D721Med (cell line): ENCODE results near the gene UBE2J1.
"Not testable (repeated sequence)": the region's sequence is repeated elsewhere in the genome, so short reads cannot be mapped to it uniquely, and the experiment has no call there.

Experiments
- DNase-seq: peaks from one replicate; pipeline ENCODE4 v3.0.0; 2011; ENCODE audit warnings: low spot score; ENCODE audit not compliant: insufficient read length
- FAIRE-seq: peaks from 2 replicates; lab custom pipeline; 2011; peaks lifted over from hg19 to GRCh38; lab: Jason Lieb, UNC
- TF ChIP-seq, protein P1 (sequence below): IDR thresholded peaks from 2 replicates; pipeline ENCODE4 v1.5.1; 2012; ENCODE audit warnings: mild to moderate bottlenecking, control low read depth; ENCODE audit not compliant: insufficient read depth; ENCODE audit errors: missing control alignments

The UBE2J1 gene, protein sequence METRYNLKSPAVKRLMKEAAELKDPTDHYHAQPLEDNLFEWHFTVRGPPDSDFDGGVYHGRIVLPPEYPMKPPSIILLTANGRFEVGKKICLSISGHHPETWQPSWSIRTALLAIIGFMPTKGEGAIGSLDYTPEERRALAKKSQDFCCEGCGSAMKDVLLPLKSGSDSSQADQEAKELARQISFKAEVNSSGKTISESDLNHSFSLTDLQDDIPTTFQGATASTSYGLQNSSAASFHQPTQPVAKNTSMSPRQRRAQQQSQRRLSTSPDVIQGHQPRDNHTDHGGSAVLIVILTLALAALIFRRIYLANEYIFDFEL

DNA sequence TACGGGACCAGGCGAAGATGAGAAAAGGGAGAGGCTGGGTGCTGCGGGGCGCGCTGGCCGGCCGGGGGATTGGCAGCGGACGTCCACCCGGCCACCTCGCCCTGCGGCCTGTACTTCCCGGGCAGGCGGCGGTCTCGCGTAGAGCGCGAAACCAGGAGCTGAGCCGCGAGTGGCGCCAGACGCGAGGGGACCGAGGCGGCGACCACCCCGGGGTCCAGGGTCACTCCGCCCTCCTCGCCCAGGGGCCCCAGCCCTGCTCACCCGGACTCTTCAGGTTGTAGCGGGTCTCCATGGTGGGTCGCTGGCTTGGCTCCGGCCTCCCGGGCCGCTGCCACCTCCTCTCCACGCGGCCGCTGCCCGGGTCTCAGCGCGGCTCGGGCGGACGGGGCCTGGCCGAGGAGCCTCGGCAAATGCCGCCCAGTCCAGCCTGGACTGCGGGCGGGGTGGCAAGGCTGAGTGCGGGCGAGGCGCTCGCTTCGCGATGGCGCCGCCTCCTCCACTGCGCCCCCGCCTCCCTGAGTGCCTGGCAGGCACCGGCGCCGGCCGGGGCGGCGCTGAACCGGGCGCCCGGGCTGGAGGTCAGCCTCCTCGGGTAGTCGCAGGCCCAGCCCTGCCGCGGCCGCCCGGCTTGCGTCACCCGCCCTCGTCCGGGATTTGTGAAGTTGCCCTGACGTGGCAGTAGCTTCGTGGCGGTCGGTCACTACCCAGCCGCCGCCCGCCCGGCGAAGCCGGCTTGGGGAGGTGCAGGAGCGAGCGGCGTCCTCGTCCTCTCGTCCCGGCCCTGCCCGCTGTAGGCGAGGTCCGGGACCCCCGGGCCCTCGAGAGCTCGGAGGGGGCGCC lies at the start of gene UBE2J1:
Gene UBE2J1 (minus strand): TSS at position 445 of the 840 bp plus-strand sequence. CDS start 153 bp downstream, at position 292.
- FAIRE-seq (no peak), DNase-seq (peak; percentile 50)
- TF ChIP-seq, protein P1, sequence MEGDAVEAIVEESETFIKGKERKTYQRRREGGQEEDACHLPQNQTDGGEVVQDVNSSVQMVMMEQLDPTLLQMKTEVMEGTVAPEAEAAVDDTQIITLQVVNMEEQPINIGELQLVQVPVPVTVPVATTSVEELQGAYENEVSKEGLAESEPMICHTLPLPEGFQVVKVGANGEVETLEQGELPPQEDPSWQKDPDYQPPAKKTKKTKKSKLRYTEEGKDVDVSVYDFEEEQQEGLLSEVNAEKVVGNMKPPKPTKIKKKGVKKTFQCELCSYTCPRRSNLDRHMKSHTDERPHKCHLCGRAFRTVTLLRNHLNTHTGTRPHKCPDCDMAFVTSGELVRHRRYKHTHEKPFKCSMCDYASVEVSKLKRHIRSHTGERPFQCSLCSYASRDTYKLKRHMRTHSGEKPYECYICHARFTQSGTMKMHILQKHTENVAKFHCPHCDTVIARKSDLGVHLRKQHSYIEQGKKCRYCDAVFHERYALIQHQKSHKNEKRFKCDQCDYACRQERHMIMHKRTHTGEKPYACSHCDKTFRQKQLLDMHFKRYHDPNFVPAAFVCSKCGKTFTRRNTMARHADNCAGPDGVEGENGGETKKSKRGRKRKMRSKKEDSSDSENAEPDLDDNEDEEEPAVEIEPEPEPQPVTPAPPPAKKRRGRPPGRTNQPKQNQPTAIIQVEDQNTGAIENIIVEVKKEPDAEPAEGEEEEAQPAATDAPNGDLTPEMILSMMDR: no peak

DNA sequence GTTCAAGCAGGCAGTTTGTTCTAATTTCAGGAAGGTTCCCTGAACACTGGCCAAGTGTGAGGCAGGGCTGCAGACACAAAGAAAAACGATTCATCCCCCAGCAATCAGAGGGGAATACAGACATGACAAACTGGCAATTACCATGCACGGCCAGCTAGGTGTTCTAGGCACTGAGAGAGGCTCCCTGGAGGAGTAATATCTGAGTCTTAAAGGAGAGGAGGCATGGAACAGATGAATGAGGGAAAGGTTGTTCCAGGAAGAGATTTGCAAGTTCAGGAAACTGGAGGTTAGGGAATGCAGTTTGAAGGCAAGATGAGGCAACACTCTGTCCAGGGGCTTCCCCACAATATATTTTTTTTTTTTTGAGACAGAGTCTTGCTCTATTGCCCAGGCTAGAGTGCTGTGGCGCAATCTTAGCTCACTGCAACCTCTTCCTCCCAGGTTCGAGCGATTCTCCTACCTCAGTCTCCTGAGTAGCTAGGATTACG lies 48.4 kb upstream of the UBE2J1 start:
- TF ChIP-seq, protein P1: no peak
- DNase-seq (no peak), FAIRE-seq (no peak)

DNA sequence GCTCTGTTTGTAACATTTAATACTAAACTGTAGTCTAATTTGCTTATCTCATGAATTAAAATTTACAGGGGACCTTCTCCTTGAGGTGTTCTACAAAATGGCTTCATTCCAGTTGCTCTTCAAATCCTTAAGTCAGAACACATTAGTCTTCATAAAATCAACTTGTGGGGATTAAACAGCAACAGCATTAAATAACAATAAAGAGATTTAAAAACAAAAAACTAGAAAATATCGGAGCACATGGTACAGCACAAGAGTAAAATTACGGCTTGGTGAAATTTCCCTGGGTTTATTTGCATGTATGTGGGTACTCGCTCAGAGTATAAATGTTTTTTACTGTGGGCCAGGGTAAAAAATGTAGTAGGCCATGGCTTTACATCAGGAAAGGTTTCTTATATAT lies 47.5 kb upstream of the UBE2J1 start:
- FAIRE-seq: no peak
- TF ChIP-seq, protein P1: no peak
- DNase-seq: no peak

DNA sequence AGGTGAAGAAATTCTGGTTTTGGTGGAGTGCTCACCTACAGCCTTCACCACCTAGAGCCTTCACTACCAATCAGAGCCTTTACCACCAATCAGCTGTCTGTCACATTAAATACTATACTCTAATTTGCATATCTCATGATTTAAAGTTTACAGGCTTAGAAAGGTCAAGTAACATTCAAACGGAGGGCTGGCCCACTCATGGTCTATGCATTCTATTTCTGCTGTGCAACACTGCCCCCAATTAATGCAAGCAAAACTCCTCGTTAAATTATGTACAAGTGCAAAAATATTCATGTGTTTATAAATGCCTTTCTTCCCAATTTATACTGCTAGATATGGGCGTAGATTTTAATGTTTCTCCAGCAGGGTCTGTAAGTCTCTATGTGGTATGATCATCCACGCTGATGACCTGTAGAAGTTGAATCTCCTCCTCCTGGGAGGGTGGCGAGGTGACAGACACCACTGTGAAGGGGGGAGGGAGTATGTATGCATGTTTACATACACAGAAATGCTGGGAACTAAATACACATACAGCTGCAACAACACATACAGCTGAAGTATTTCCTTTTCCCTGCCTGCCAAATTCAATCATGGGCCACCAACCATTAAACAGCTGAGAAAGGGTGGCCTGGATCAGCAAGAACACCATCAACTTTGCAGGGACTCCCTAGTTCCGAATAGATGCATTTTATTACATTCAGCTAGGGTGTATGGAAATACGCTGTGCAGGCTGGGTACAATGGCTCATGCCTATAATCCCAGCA lies 46.4 kb upstream of the UBE2J1 start:
- no peak for DNase-seq
- no peak for FAIRE-seq
- TF ChIP-seq, protein P1: no peak

DNA sequence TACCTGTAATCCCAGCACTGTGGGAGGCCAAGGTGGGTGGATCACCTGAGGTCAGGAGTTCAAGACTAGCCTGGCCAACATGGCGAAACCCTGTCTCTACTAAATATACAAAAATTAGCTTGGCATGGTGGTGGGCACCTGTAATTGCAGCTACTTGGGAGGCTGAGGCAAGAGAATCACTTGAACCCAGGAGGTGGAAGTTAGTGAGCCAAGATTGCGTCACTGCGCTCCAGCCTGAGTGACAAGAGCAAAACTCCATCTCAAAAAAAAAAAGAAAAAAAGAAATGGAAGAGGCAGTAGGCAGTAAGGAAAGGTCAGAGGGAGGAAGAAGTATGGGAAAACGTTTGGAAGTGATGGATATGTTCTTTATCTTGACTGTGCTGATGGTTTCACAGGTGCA lies 45.4 kb upstream of the UBE2J1 start:
- DNase-seq, FAIRE-seq: not testable (repeated sequence)

DNA sequence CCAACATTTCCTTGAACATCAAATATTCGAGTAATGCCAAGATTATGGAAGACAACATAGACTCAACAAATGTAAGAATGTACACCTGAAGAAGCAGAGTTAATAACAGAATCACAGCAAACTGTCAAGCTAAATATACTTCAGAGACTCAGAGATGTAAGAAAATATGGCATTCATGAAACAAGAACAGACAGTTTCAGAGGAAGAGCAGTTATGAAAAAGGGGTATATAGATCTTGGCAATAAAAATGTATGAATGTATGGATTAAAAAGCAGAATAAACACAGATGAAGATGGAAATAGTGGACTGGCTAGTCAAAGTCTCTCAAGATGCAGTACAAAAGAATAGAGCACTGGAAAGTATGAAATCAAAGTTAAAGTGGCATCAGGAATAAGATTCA lies 41.1 kb upstream of the UBE2J1 start:
- TF ChIP-seq, protein P1: no peak
- no peak for DNase-seq
- no peak for FAIRE-seq

DNA sequence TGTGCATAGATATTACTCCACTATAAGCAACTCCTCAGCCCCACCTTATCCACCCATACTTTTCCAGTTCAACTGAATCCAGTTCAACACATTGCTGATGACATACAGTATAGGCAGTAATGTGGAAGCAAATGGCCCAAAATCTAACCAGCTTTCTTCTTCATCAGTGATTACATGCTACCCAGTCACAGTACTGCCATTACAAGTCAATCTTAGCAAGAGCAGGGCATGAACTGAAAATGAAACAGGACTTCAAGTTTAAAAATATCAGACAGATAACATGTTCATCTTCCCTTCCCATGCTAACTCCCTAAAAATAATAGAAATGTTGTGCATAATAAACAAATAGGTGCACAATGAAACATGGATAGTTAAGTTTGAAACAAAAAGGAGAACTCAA lies 40.3 kb upstream of the UBE2J1 start:
- FAIRE-seq (no peak), DNase-seq (no peak)
- TF ChIP-seq, protein P1: no peak
